Measurements from ENCODE around the gene CAMK4.

GRCh38 chr5:111301264-111301663 is 77.1 kb downstream of the CAMK4 start:
- no peak for TF ChIP-seq POLR2A (IDR thresholded peaks at IDR 0.05)
- no peak for TF ChIP-seq CTCF (IDR thresholded peaks at IDR 0.05)

All from tibial nerve (tissue), 3 donors.